NB4 (cell line): ENCODE measurements around the gene CD99.

Experiments used
- MYC ChIP-seq: IDR thresholded peaks from 2 replicates; pipeline ENCODE4 v1.6.1; 2011; ENCODE audit warnings: low read depth, low read length
- POLR2A ChIP-seq: IDR thresholded peaks from 2 replicates; pipeline ENCODE4 v1.6.1; 2011; ENCODE audit warnings: mild to moderate bottlenecking; ENCODE audit not compliant: insufficient read length; ENCODE audit errors: extremely low read depth
- TF ChIP-seq, protein P1 (sequence below): IDR thresholded peaks from one replicate; pipeline ENCODE4 v1.5.1; 2012; ENCODE audit warnings: low read depth, low read length
- TF ChIP-seq, protein P2 (sequence below): IDR thresholded peaks from 2 replicates; pipeline ENCODE4 v1.6.1; 2011; ENCODE audit warnings: low read depth, low read length

DNA sequence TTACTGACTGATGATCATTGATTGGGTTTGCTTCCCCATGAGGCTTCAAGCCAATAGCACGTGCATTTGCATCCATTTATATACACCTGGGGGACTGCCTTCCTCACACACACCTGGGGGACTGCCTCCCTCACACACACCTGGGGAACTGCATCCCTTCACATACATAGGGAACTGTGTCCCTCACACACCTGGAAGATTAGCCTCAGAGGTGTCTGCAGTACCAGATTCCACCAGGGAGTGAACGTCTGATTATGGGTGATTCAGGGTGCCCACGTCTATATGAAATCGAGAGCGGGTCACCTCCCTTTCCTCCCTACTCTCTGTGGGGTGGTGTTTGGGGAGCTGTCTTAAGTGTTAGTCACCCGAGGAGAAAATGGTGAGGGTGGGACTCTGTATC, 16.9 kb downstream of the CD99 start:
- TF ChIP-seq, protein P1, sequence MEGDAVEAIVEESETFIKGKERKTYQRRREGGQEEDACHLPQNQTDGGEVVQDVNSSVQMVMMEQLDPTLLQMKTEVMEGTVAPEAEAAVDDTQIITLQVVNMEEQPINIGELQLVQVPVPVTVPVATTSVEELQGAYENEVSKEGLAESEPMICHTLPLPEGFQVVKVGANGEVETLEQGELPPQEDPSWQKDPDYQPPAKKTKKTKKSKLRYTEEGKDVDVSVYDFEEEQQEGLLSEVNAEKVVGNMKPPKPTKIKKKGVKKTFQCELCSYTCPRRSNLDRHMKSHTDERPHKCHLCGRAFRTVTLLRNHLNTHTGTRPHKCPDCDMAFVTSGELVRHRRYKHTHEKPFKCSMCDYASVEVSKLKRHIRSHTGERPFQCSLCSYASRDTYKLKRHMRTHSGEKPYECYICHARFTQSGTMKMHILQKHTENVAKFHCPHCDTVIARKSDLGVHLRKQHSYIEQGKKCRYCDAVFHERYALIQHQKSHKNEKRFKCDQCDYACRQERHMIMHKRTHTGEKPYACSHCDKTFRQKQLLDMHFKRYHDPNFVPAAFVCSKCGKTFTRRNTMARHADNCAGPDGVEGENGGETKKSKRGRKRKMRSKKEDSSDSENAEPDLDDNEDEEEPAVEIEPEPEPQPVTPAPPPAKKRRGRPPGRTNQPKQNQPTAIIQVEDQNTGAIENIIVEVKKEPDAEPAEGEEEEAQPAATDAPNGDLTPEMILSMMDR: no peak
- no peak for TF ChIP-seq POLR2A
- TF ChIP-seq MYC: no peak
- TF ChIP-seq, protein P2, sequence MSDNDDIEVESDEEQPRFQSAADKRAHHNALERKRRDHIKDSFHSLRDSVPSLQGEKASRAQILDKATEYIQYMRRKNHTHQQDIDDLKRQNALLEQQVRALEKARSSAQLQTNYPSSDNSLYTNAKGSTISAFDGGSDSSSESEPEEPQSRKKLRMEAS: no peak
